Measurements from ENCODE around the gene BROX.

The BROX gene

DNA sequence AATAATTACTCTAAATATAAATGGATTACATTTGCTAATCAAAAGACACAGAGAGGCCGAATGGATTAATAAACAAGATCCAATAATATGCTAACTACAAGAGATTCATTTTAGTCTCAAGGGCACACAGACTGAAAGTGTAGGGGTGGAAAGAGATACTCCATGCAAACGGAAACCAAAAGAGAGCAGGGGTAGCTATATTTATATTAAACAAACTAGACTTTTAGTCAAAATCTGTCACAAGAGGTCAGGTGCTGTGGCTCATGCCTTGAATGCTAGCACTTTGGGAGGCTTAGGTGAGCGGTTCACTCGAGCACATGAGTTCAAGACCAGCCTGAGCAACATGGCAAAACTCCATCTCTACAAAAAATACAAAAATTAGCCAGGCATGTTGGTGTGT, 68.9 kb downstream of the BROX start:
- DNase-seq, result no peak

DNA sequence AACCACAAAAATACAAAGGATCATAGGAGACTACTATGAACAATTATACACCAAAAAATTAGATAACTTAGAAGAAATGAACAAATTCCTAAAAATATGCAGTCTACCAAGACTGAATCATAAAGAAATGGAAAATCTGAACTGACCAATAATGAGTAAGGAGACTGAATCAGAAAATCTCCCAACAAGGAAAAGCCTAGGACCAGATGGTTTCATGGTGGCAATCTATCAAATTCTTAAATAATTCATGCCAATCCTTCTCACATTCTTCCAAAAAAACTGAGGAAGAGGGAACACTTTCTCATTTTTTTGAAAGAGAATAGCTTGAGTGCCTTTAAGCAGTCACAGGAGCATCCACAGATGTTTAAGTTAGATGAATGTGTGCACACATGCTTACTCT, 70.7 kb downstream of the BROX start:
- no peak for DNase-seq

DNA sequence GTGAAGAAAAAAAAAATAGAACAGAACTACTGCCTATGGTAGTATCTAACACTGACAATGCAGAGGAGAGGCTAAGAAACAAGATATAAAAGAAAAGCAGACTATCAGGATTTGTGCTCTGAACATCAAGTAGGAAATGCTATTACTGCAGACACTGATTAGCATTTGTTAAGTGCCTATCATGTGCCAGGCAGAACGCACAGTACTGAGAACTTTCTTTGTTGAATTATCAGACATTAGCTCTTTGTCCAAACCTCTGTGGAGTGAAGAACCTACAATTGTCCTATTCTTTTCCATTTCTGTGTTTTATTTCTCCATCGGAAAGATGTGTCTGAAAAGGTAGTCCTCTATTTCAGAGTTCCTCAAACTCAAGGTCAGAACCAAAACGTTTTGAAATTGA, 72.0 kb downstream of the BROX start:
- no peak for DNase-seq

All from cerebellar nuclear complex (tissue), 1 donor.